T-helper 1 cell treated with Interleukin-12 subunit alpha and Interleukin-12 subunit beta and Interleukin-4 antibody, amounts not matched to agents 30 μg/mL and 1 μg/mL, for 36 hours (primary cell): ENCODE results near the gene TOM1L2.

ENCODE experiments used
- H3K27ac Mint-ChIP-seq: one replicate; pipeline ENCODE4 v1.8.0; 2021; ENCODE audit warnings: mild to moderate bottlenecking, mixed read lengths
- H3K27me3 Mint-ChIP-seq: one replicate; pipeline ENCODE4 v1.8.0; 2021; ENCODE audit warnings: low read depth, mixed read lengths
- H3K36me3 Mint-ChIP-seq: one replicate; pipeline ENCODE4 v1.8.0; 2021; ENCODE audit warnings: low read depth, mixed read lengths
- H3K4me1 Mint-ChIP-seq: one replicate; pipeline ENCODE4 v1.8.0; 2021; ENCODE audit warnings: low read depth, mixed read lengths
- H3K4me3 Mint-ChIP-seq: one replicate; pipeline ENCODE4 v1.8.0; 2021; ENCODE audit warnings: mild to moderate bottlenecking, moderate library complexity, mixed read lengths
- H3K9me3 Mint-ChIP-seq: one replicate; pipeline ENCODE4 v1.8.0; 2021; ENCODE audit warnings: mixed read lengths

TOM1L2 gene

GRCh38 chr17:17935321-17936271 is 36.6 kb downstream of the TOM1L2 start:
- H3K9me3 Mint-ChIP-seq = no peaks in the 10 kb centered on the region
- H3K4me3 Mint-ChIP-seq = no peak overlapping the region
- no peak overlapping the region for H3K27ac Mint-ChIP-seq

GRCh38 chr17:17934806-17935205 is 37.4 kb downstream of the TOM1L2 start:
- H3K9me3 Mint-ChIP-seq = no peaks in the 10 kb centered on the region
- H3K4me3 Mint-ChIP-seq = no peak overlapping the region
- H3K27me3 Mint-ChIP-seq = no peaks in the 10 kb centered on the region
- peaks cover 21% of the 10 kb centered on the region for H3K4me1 Mint-ChIP-seq
- peaks cover 2% of the 10 kb centered on the region for H3K36me3 Mint-ChIP-seq
- no peak overlapping the region for H3K27ac Mint-ChIP-seq

More at GRCh38 chr17:17935321-17936271, 36.6 kb downstream of the TOM1L2 start:
- no peaks in the 10 kb centered on the region for H3K27me3 Mint-ChIP-seq
- H3K4me1 Mint-ChIP-seq = peaks cover 21% of the 10 kb centered on the region
- H3K36me3 Mint-ChIP-seq = peaks cover 2% of the 10 kb centered on the region

GRCh38 chr17:17934214-17934613 is 38.0 kb downstream of the TOM1L2 start:
- H3K4me1 Mint-ChIP-seq = peaks cover 21% of the 10 kb centered on the region

GRCh38 chr17:17933775-17934174 is 38.4 kb downstream of the TOM1L2 start:
- Mint-ChIP-seq H3K36me3 (peaks cover 2% of the 10 kb centered on the region), H3K4me3 (no peak overlapping the region), H3K9me3 (no peaks in the 10 kb centered on the region), H3K27me3 (no peaks in the 10 kb centered on the region), H3K4me1 (peaks cover 21% of the 10 kb centered on the region), H3K27ac (no peak overlapping the region)

More at GRCh38 chr17:17934214-17934613, 38.0 kb downstream of the TOM1L2 start:
- Mint-ChIP-seq H3K9me3 (no peaks in the 10 kb centered on the region), H3K27ac (no peak overlapping the region), H3K4me3 (no peak overlapping the region), H3K36me3 (peaks cover 2% of the 10 kb centered on the region), H3K27me3 (no peaks in the 10 kb centered on the region)

- no peaks in the 10 kb centered on the region for H3K9me3 Mint-ChIP-seq
- H3K36me3 Mint-ChIP-seq = peaks cover 2% of the 10 kb centered on the region
- no peak overlapping the region for H3K27ac Mint-ChIP-seq
- H3K27me3 Mint-ChIP-seq = no peaks in the 10 kb centered on the region
- peaks cover 14% of the 10 kb centered on the region for H3K4me1 Mint-ChIP-seq
- H3K4me3 Mint-ChIP-seq = no peak overlapping the region
Measured at GRCh38 chr17:17931159-17931558, 41.0 kb downstream of the TOM1L2 start.

- Mint-ChIP-seq H3K4me3 (no peak overlapping the region), H3K27me3 (no peaks in the 10 kb centered on the region), H3K36me3 (no peaks in the 10 kb centered on the region), H3K9me3 (no peaks in the 10 kb centered on the region), H3K27ac (no peak overlapping the region), H3K4me1 (peaks cover 9% of the 10 kb centered on the region)
Measured at GRCh38 chr17:17930674-17931073, 41.5 kb downstream of the TOM1L2 start.

- H3K9me3 Mint-ChIP-seq = no peaks in the 10 kb centered on the region
- no peaks in the 10 kb centered on the region for H3K27me3 Mint-ChIP-seq
- no peaks in the 10 kb centered on the region for H3K36me3 Mint-ChIP-seq
- peaks cover under 1% of the 10 kb centered on the region for H3K4me1 Mint-ChIP-seq
- H3K27ac Mint-ChIP-seq = no peak overlapping the region
- H3K4me3 Mint-ChIP-seq = no peak overlapping the region
Measured at GRCh38 chr17:17929655-17930380, 42.4 kb downstream of the TOM1L2 start.

GRCh38 chr17:17928398-17929287 is 43.6 kb downstream of the TOM1L2 start:
- H3K27ac Mint-ChIP-seq = no peak overlapping the region
- no peaks in the 10 kb centered on the region for H3K4me1 Mint-ChIP-seq
- H3K4me3 Mint-ChIP-seq = no peak overlapping the region
- H3K9me3 Mint-ChIP-seq = no peaks in the 10 kb centered on the region
- no peaks in the 10 kb centered on the region for H3K36me3 Mint-ChIP-seq
- H3K27me3 Mint-ChIP-seq = no peaks in the 10 kb centered on the region

- H3K27me3 Mint-ChIP-seq = no peaks in the 10 kb centered on the region
- H3K4me1 Mint-ChIP-seq = no peaks in the 10 kb centered on the region
- no peaks in the 10 kb centered on the region for H3K9me3 Mint-ChIP-seq
- H3K27ac Mint-ChIP-seq = no peak overlapping the region
- no peak overlapping the region for H3K4me3 Mint-ChIP-seq
- H3K36me3 Mint-ChIP-seq = no peaks in the 10 kb centered on the region
Measured at GRCh38 chr17:17926840-17927449, 45.3 kb downstream of the TOM1L2 start.

- H3K27me3 Mint-ChIP-seq = no peaks in the 10 kb centered on the region
- H3K4me1 Mint-ChIP-seq = no peaks in the 10 kb centered on the region
- no peak overlapping the region for H3K4me3 Mint-ChIP-seq
- no peak overlapping the region for H3K27ac Mint-ChIP-seq
- H3K9me3 Mint-ChIP-seq = no peaks in the 10 kb centered on the region
- no peaks in the 10 kb centered on the region for H3K36me3 Mint-ChIP-seq
Measured at GRCh38 chr17:17926036-17926435, 46.2 kb downstream of the TOM1L2 start.

GRCh38 chr17:17924857-17925250 is 47.3 kb downstream of the TOM1L2 start:
- no peaks in the 10 kb centered on the region for H3K4me1 Mint-ChIP-seq
- H3K27me3 Mint-ChIP-seq = no peaks in the 10 kb centered on the region
- no peaks in the 10 kb centered on the region for H3K9me3 Mint-ChIP-seq
- H3K36me3 Mint-ChIP-seq = no peaks in the 10 kb centered on the region
- no peak overlapping the region for H3K27ac Mint-ChIP-seq
- H3K4me3 Mint-ChIP-seq = no peak overlapping the region

GRCh38 chr17:17924131-17924856 is 47.9 kb downstream of the TOM1L2 start:
- peaks cover 1% of the 10 kb centered on the region for H3K4me1 Mint-ChIP-seq
- no peak overlapping the region for H3K27ac Mint-ChIP-seq

GRCh38 chr17:17922070-17922614 is 50.1 kb downstream of the TOM1L2 start:
- no peak overlapping the region for H3K4me3 Mint-ChIP-seq
- H3K27ac Mint-ChIP-seq = no peak overlapping the region
- H3K9me3 Mint-ChIP-seq = no peaks in the 10 kb centered on the region
- H3K36me3 Mint-ChIP-seq = no peaks in the 10 kb centered on the region
- H3K27me3 Mint-ChIP-seq = peaks cover 7% of the 10 kb centered on the region
- H3K4me1 Mint-ChIP-seq = peaks cover 3% of the 10 kb centered on the region

More at GRCh38 chr17:17924131-17924856, 47.9 kb downstream of the TOM1L2 start:
- Mint-ChIP-seq H3K36me3 (no peaks in the 10 kb centered on the region), H3K27me3 (no peaks in the 10 kb centered on the region), H3K9me3 (no peaks in the 10 kb centered on the region), H3K4me3 (no peak overlapping the region)
